ENCODE measurements around the gene RAD9A.

RAD9A gene

GRCh38 chr11:67408437-67409200 is 16.8 kb downstream of the RAD9A start:
- FAIRE-seq = no peak
- DNase-seq (ENCODE audit: low spot score) = no peak

GRCh38 chr11:67409261-67409666 is 17.5 kb downstream of the RAD9A start:
- no peak for FAIRE-seq
- no peak for DNase-seq (ENCODE audit: low spot score)

GRCh38 chr11:67409781-67410368 is 18.1 kb downstream of the RAD9A start:
- FAIRE-seq = no peak

GRCh38 chr11:67410369-67410831 is 18.6 kb downstream of the RAD9A start:
- FAIRE-seq = no peak
- DNase-seq (ENCODE audit: low spot score) = no peak

More at GRCh38 chr11:67409781-67410368, 18.1 kb downstream of the RAD9A start:
- no peak for DNase-seq (ENCODE audit: low spot score)

- DNase-seq (ENCODE audit: low spot score) = no peak
- FAIRE-seq = no peak
These were observed 19.4 kb downstream of the RAD9A start for GRCh38 chr11:67410984-67411784.

- FAIRE-seq = no peak
- DNase-seq (ENCODE audit: low spot score) = no peak
These were observed 20.0 kb downstream of the RAD9A start for GRCh38 chr11:67411785-67412152.

GRCh38 chr11:67412495-67413179 is 20.9 kb downstream of the RAD9A start:
- no peak for DNase-seq (ENCODE audit: low spot score)
- no peak for FAIRE-seq

- FAIRE-seq (no peak), DNase-seq (ENCODE audit: low spot score) (no peak)
These were observed 21.6 kb downstream of the RAD9A start for GRCh38 chr11:67413266-67413849.

- FAIRE-seq (no peak), DNase-seq (ENCODE audit: low spot score) (no peak)
These were observed 23.9 kb downstream of the RAD9A start, which contains the start of gene CARNS1 for GRCh38 chr11:67415501-67416304. CARNS1 (plus strand) TSS chr11:67415678; CDS start chr11:67416200, 522 bp downstream.

- DNase-seq (ENCODE audit: low spot score) (no peak), FAIRE-seq (no peak)
These were observed 24.9 kb downstream of the RAD9A start for GRCh38 chr11:67416416-67417335.

GRCh38 chr11:67417425-67417824 is 25.6 kb downstream of the RAD9A start:
- DNase-seq (ENCODE audit: low spot score) (no peak), FAIRE-seq (no peak)

- FAIRE-seq = peak; percentile 13
These were observed 26.9 kb downstream of the RAD9A start for GRCh38 chr11:67418476-67419281.

GRCh38 chr11:67419325-67420049 is 27.7 kb downstream of the RAD9A start:
- DNase-seq (ENCODE audit: low spot score) = no peak
- no peak for FAIRE-seq

More at GRCh38 chr11:67418476-67419281, 26.9 kb downstream of the RAD9A start:
- no peak for DNase-seq (ENCODE audit: low spot score)

- FAIRE-seq = no peak
- DNase-seq (ENCODE audit: low spot score) = no peak
These were observed 28.4 kb downstream of the RAD9A start for GRCh38 chr11:67420147-67420645.

GRCh38 chr11:67420646-67421429 is 29.1 kb downstream of the RAD9A start:
- peak; percentile 81 for FAIRE-seq

GRCh38 chr11:67421430-67422031 is 29.7 kb downstream of the RAD9A start:
- no peak for DNase-seq (ENCODE audit: low spot score)
- FAIRE-seq = no peak

More at GRCh38 chr11:67420646-67421429, 29.1 kb downstream of the RAD9A start:
- peak; percentile 98 for DNase-seq (ENCODE audit: low spot score)

Measured in urothelium cell line (cell line).